AG09309 (cell line): Measurements from ENCODE around the gene CPEB3.

Experiments
- DNase-seq: peaks from one replicate; pipeline ENCODE4 v3.0.0-alpha.2; 2010; ENCODE audit warnings: low read depth
- H3K4me3 ChIP-seq: 2 replicates; pipeline ENCODE4 v1.5.1; 2011; ENCODE audit warnings: mild to moderate bottlenecking, low read depth, low read length, moderate library complexity; ENCODE audit not compliant: control insufficient read depth
- TF ChIP-seq, protein P1 (sequence below): IDR thresholded peaks from 2 replicates; pipeline ENCODE4 v1.5.1; 2011; ENCODE audit warnings: mild to moderate bottlenecking, low read depth, low read length, inconsistent platforms; ENCODE audit not compliant: insufficient read depth, control insufficient read depth; ENCODE audit errors: missing control alignments

CPEB3 gene

DNA sequence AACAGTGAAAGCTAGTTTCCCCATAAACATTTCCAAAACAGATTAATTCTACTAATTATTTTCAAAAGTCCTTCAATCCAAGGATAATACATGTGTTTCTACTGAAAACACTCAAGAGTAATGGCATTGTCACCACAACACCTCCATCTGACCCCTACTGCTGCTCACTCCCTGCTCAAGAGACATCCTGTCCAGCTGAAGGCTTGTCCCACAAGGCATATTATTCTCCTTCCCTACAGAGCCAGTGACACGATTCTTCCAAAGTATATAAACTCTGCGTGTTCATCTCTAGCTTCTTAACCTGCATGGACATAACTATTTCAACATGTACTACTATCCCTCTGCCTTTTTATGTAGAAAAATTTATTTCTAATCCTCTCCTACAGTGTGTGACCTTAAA lies 182.1 kb downstream of the CPEB3 start:
- no peak overlapping the region for H3K4me3 ChIP-seq
- TF ChIP-seq, protein P1, sequence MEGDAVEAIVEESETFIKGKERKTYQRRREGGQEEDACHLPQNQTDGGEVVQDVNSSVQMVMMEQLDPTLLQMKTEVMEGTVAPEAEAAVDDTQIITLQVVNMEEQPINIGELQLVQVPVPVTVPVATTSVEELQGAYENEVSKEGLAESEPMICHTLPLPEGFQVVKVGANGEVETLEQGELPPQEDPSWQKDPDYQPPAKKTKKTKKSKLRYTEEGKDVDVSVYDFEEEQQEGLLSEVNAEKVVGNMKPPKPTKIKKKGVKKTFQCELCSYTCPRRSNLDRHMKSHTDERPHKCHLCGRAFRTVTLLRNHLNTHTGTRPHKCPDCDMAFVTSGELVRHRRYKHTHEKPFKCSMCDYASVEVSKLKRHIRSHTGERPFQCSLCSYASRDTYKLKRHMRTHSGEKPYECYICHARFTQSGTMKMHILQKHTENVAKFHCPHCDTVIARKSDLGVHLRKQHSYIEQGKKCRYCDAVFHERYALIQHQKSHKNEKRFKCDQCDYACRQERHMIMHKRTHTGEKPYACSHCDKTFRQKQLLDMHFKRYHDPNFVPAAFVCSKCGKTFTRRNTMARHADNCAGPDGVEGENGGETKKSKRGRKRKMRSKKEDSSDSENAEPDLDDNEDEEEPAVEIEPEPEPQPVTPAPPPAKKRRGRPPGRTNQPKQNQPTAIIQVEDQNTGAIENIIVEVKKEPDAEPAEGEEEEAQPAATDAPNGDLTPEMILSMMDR: no peak
- no peak for DNase-seq

DNA sequence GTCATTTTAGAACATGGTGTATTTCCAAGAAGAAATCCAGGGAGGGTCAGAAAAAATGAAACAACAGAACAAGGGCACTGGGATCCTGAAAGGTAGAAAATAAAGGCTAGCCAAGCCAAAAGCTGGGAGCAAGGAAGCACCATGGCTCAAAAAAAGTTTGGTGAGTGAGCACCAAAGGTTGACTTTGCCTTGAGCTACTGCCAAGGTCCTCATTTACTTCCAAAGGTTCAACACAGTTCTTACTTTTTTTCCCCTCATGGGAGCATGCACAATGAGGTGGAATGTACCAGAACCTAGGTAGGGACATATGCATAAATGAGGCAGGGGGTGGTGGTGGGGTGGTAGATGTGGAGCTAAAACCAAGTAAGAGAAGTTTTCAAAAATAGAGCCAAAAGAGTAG lies 182.8 kb downstream of the CPEB3 start:
- no peak for DNase-seq
- TF ChIP-seq, protein P1: no peak
- no peak overlapping the region for H3K4me3 ChIP-seq

DNA sequence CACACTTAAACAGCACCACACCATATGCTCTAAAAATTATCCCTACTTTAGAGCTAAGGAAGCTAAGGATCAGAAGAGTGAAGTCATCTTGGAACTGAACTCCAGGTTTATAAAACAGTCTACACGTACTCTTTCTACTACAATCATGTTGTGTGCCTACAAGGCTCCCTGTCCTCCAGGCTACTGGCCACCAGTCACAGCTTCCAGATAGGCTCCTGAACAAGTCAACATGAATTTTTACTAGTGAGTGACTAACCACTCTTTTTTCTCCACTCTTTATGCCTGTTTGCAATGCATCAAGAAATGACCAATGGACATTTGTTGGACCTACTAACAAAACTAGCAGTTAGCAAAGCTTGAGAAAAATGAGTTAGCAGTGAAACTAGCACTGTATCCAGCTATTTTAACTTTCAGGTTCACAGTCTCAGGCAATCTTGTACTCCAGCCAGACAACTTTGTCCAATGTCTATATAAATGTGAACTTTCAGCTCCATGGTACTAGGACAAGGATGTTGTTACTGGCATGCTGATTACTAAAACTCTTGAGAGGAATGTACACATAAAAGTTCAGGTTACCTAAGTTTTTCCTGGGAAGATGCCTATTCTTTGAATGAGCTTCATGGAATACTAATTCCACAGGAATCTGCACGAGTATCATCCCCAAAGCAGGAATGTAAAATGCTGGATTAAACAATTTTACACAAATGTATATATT lies 187.3 kb downstream of the CPEB3 start:
- TF ChIP-seq, protein P1: no peak
- H3K4me3 ChIP-seq: no peak overlapping the region
- DNase-seq: no peak

DNA sequence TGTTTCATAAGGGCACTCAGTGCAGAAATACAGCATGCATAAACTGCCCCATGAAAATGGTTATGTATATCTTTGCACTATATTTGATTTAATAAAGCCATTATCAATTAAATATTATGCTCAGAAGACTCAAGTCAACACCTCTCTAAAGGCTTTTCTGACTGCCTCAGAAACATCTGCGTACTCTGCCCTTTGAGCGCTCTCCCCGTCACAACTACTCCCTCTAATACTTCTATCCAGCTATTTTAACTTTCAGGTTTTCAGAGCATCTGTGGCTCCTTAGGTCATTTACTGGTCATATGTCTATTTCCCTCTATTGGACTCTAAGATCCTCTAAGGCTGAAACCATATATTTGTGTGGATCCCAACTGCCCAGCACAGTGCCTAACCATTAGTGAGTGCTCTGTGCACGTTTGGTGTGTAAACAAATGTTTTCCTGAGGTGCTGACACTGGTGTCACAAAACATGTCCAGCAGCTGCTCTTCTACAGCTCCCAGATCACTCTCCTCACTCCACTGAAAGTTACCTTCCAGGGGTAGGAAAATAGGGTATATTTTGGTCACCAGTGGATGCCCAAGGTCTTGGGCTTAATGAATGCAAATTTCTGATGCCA lies 188.2 kb downstream of the CPEB3 start:
- H3K4me3 ChIP-seq: no peak overlapping the region
- DNase-seq: no peak

DNA sequence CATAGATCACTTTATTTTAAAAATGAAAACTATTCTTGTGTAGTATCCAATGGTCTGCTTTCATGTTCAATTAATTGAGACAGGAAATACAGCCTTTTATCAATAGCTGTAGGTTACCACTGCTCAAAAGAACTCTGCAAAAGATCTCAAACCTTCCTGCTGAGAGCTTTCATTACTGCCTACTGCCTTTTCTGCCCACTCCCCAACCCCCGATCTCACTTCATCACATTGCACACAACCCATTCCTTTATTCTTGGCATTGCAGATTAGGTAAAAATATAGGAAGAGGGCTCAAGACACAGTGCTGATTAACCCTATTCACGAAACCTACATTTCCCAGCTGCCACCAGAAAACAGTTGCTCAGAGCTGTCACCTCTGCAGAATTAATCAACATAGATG lies 195.9 kb downstream of the CPEB3 start:
- TF ChIP-seq, protein P1: no peak
- no peak overlapping the region for H3K4me3 ChIP-seq
- DNase-seq: no peak

More for the DNA sequence above, 188.2 kb downstream of the CPEB3 start:
- TF ChIP-seq, protein P1: no peak

DNA sequence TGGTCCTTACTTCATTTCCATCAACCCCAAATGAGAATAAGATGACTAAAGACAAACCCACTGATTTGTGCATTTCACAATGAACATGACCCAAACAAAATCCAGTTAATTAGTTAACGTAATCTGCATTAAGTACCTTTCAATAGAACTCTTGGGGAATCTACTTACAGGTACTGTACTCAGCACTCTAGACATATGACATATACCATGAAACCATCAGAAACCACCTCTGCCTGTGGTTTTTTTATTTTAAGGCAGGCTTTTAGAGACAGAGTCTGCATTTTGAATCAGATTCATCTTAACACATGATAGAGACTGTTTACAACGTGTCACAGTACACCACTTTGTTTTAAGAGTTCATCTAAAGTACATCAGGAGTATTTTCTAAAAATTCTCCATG lies 198.9 kb downstream of the CPEB3 start:
- H3K4me3 ChIP-seq: no peak overlapping the region
- TF ChIP-seq, protein P1: no peak
- no peak for DNase-seq
